HG02943 (cell line): ENCODE measurements around the gene BANF2.

Source experiments
- ATAC-seq: cut with Tn5 transposase; IDR thresholded peaks from one replicate; pipeline ENCODE4 v1.9.1; 2021; ENCODE audit warnings: mild to moderate bottlenecking, low read depth, moderate library complexity; ENCODE audit not compliant: unreplicated experiment

The BANF2 gene

GRCh38 chr20:17708675-17709360, 9.1 kb downstream of the BANF2 start:
- no peak for ATAC-seq

GRCh38 chr20:17709361-17710293, 9.9 kb downstream of the BANF2 start:
- no peak for ATAC-seq

GRCh38 chr20:17710379-17711266, 10.9 kb downstream of the BANF2 start:
- no peak for ATAC-seq

- no peak for ATAC-seq
These were observed 11.5 kb downstream of the BANF2 start for GRCh38 chr20:17711267-17711627.

GRCh38 chr20:17712201-17712600, 12.4 kb downstream of the BANF2 start:
- ATAC-seq = no peak

GRCh38 chr20:17712708-17713107, 12.9 kb downstream of the BANF2 start:
- no peak for ATAC-seq

- ATAC-seq = no peak
These were observed 14.8 kb downstream of the BANF2 start for GRCh38 chr20:17714597-17714996.

- ATAC-seq = no peak
These were observed 15.3 kb downstream of the BANF2 start for GRCh38 chr20:17715075-17715474.

- ATAC-seq = no peak
These were observed 16.6 kb downstream of the BANF2 start for GRCh38 chr20:17716331-17716730.

- ATAC-seq = no peak
These were observed 21.0 kb downstream of the BANF2 start for GRCh38 chr20:17720755-17721154.

GRCh38 chr20:17721802-17722486, 22.2 kb downstream of the BANF2 start:
- no peak for ATAC-seq

- ATAC-seq = no peak
These were observed 22.9 kb downstream of the BANF2 start for GRCh38 chr20:17722493-17723300.

GRCh38 chr20:17723301-17723691, 23.5 kb downstream of the BANF2 start:
- ATAC-seq = no peak

GRCh38 chr20:17725094-17725835, 25.5 kb downstream of the BANF2 start:
- ATAC-seq = no peak

- ATAC-seq = no peak
These were observed 27.1 kb downstream of the BANF2 start for GRCh38 chr20:17726902-17727301.

GRCh38 chr20:17727351-17727750, 27.6 kb downstream of the BANF2 start:
- ATAC-seq = no peak

- ATAC-seq = no peak
These were observed 28.3 kb downstream of the BANF2 start for GRCh38 chr20:17728074-17728473.

- no peak for ATAC-seq
These were observed 30.3 kb downstream of the BANF2 start for GRCh38 chr20:17730071-17730470.

- no peak for ATAC-seq
These were observed 31.5 kb downstream of the BANF2 start for GRCh38 chr20:17731233-17731632.
